DOHH2 (cell line): ENCODE results near the gene CNP.
A peak's percentile ranks its signal among the peaks of the same experiment; 100 is the strongest.
"Not testable (repeated sequence)": the region's sequence is repeated elsewhere in the genome, so short reads cannot be mapped to it uniquely, and the experiment has no call there.

Source experiments
- H3F3A ChIP-seq: fragments of 200-600 bp; sonication (generic), shearing (Covaris generic); 2 replicates; pipeline ENCODE4 v1.6.0; 2016; ENCODE audit warnings: antibody characterized with exemption, mild to moderate bottlenecking; ENCODE audit not compliant: control insufficient read depth, insufficient read depth
- H3K27ac ChIP-seq: fragments of 200-600 bp; sonication (generic); 2 replicates; pipeline ENCODE4 v1.5.1; 2014; ENCODE audit warnings: low read depth, mild to moderate bottlenecking, low read length, moderate library complexity
- H3K27me3 ChIP-seq: fragments of 200-600 bp; sonication (generic); 2 replicates; pipeline ENCODE4 v1.6.1; 2014; ENCODE audit warnings: mild to moderate bottlenecking, low read length, mixed read lengths; ENCODE audit not compliant: control insufficient read depth
- H3K36me3 ChIP-seq: fragments of 200-600 bp; sonication (generic); 2 replicates; pipeline ENCODE4 v1.6.1; 2014; ENCODE audit warnings: mild to moderate bottlenecking, low read length, moderate library complexity, mixed read lengths; ENCODE audit not compliant: control insufficient read depth
- H3K4me1 ChIP-seq: fragments of 200-600 bp; sonication (generic); 2 replicates; pipeline ENCODE4 v1.6.1; 2014; ENCODE audit warnings: mild to moderate bottlenecking, low read length, mixed read lengths; ENCODE audit not compliant: control insufficient read depth
- H3K4me2 ChIP-seq: fragments of 200-600 bp; sonication (generic); 2 replicates; pipeline ENCODE4 v1.6.0; 2014; ENCODE audit warnings: mild to moderate bottlenecking, low read length, moderate library complexity
- H3K4me3 ChIP-seq: fragments of 200-600 bp; sonication (generic); 2 replicates; pipeline ENCODE4 v1.5.1; 2014; ENCODE audit warnings: mild to moderate bottlenecking, low read length, mixed read lengths
- H3K79me2 ChIP-seq: fragments of 200-600 bp; sonication (generic); 2 replicates; pipeline ENCODE4 v1.6.1; 2014; ENCODE audit warnings: mild to moderate bottlenecking, low read length, mixed read lengths; ENCODE audit not compliant: control insufficient read depth
- H3K9me2 ChIP-seq: fragments of 200-600 bp; sonication (generic); replicated peaks from 2 replicates; pipeline ENCODE4 v1.6.1; 2014; ENCODE audit warnings: mild to moderate bottlenecking, low read length, mixed read lengths; ENCODE audit not compliant: control insufficient read depth
- H3K9me3 ChIP-seq: fragments of 200-600 bp; sonication (generic); 2 replicates; pipeline ENCODE4 v1.6.1; 2014; ENCODE audit warnings: antibody characterized with exemption, low read length, mixed read lengths; ENCODE audit not compliant: control insufficient read depth, insufficient read depth
- H4K20me1 ChIP-seq: fragments of 200-600 bp; sonication (generic); 2 replicates; pipeline ENCODE4 v1.6.0; 2014; ENCODE audit warnings: low read depth, mild to moderate bottlenecking, antibody characterized with exemption, low read length, moderate library complexity; ENCODE audit not compliant: control insufficient read depth, insufficient read depth
- EZH2phosphoT487 ChIP-seq: fragments of 200-600 bp; sonication (generic); IDR thresholded peaks from 2 replicates; pipeline ENCODE4 v1.6.1; 2017; ENCODE audit warnings: borderline replicate concordance, mild to moderate bottlenecking, antibody characterized with exemption, low read length, moderate library complexity, mixed read lengths
- TF ChIP-seq, protein P1 (sequence below): fragments of 200-600 bp; sonication (generic); IDR thresholded peaks from one replicate; pipeline ENCODE4 v1.5.1; 2014; ENCODE audit warnings: antibody characterized with exemption, mild to moderate bottlenecking, low read depth, low read length; ENCODE audit not compliant: poor library complexity, severe bottlenecking

CNP gene

DNA sequence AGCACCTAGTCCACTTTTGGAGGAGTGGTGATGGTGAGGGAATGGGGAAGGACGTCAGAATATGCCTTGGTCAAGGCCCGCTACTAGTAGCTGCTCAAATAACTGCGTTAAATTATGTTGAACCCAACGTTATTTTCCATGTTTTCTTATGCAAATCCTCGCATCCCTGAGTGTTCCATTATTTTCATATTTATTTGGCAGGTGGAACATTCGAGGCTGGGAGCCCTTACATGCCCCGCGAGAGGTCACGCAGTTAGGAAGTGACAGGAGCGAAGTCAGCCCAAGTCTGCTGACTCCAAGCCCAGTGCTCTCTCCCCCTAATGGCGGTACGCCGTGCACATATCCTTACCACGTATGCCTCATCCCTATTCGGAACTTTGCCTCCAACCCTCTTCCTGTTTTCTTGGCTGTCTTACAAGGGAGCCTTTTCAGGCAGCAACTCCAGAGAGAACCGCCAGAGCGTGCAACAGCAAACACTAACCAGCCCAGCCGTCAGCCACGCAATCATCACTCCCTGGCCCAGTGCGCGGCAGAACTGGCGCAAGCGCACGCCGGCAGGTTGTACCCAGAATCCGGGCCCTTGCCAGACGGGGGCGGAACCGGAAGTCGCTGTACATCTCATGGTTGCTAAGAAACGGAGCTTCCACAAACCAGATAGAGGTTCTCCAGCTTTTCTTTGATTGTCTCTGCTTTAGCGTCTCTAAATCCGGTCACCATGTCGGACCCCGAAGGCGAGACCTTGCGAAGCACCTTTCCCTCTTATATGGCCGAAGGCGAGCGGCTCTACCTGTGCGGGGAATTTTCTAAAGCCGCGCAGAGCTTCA, 36.4 kb upstream of the CNP start, which contains the start of gene ODAD4:
Gene ODAD4 (plus strand): TSS at position 609 of the 824 bp plus-strand sequence. CDS start 107 bp downstream, at position 716.
- H3K79me2 ChIP-seq: peaks cover 21% of the 10 kb centered on the region
- H3K9me2 ChIP-seq: no peaks in the 10 kb centered on the region
- TF ChIP-seq EZH2phosphoT487: no peak
- TF ChIP-seq, protein P1, sequence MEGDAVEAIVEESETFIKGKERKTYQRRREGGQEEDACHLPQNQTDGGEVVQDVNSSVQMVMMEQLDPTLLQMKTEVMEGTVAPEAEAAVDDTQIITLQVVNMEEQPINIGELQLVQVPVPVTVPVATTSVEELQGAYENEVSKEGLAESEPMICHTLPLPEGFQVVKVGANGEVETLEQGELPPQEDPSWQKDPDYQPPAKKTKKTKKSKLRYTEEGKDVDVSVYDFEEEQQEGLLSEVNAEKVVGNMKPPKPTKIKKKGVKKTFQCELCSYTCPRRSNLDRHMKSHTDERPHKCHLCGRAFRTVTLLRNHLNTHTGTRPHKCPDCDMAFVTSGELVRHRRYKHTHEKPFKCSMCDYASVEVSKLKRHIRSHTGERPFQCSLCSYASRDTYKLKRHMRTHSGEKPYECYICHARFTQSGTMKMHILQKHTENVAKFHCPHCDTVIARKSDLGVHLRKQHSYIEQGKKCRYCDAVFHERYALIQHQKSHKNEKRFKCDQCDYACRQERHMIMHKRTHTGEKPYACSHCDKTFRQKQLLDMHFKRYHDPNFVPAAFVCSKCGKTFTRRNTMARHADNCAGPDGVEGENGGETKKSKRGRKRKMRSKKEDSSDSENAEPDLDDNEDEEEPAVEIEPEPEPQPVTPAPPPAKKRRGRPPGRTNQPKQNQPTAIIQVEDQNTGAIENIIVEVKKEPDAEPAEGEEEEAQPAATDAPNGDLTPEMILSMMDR: peak; percentile 46
- H3K9me3 ChIP-seq: no peaks in the 10 kb centered on the region
- peaks cover 5% of the 10 kb centered on the region; the same call in 1 of the 2 replicates for H3F3A ChIP-seq
- H4K20me1 ChIP-seq: no peaks in the 10 kb centered on the region
- peak within 1 kb of the TSS; percentile 45 for H3K27ac ChIP-seq
- H3K4me2 ChIP-seq: peak within 1 kb of the TSS; percentile 84
- H3K36me3 ChIP-seq: no peaks in the 10 kb centered on the region
- peaks cover 51% of the 10 kb centered on the region for H3K4me1 ChIP-seq
- H3K27me3 ChIP-seq: no peaks in the 10 kb centered on the region
- H3K4me3 ChIP-seq: peak within 1 kb of the TSS; percentile 89

DNA sequence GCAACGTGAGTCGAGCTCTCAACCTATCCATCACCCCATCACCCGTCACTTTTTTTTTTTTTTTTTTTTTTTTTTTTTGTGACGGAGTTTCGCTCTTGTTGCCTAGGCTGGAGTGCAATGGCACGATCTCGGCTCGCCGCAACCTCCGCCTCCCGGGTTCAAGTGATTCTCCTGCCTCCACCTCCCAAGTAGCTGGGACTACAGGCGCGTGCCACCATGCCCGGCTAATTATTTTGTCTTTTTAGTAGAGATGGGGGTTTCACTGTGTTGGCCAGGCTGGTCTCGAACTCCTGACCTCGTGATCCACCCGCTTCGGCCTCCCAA, 35.8 kb upstream of the CNP start:
- not testable (repeated sequence) for H3K9me2 ChIP-seq, H3K27ac ChIP-seq, H3K9me3 ChIP-seq, H4K20me1 ChIP-seq, H3F3A ChIP-seq, H3K36me3 ChIP-seq, H3K27me3 ChIP-seq
- Histone ChIP-seq H3K4me2 (peak overlapping the region; percentile 84), H3K4me3 (peak overlapping the region; percentile 89), H3K4me1 (peaks cover 48% of the 10 kb centered on the region), H3K79me2 (peaks cover 21% of the 10 kb centered on the region)

DNA sequence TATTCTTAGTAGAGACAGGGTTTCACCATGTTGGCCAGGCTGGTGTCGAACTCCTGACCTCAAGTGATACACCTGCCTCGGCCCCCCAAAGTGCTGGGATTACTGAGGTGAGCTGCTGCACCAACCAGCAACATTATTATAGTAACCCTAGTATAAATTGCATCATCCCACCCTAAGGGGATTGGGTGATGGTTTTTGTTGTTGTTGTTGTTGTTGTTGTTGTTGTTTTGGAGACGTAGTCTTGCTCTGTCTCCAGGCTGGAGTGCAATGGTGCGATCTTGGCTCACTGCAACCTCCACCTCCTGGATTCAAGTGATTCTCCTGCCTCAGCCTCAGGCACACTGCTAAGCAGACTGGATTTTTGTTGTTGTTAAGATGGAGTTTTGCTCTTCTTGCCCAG, 34.9 kb upstream of the CNP start:
- not testable (repeated sequence) for H3K4me3 ChIP-seq, H3K27me3 ChIP-seq, H3F3A ChIP-seq, H3K27ac ChIP-seq, H4K20me1 ChIP-seq, H3K4me2 ChIP-seq, H3K36me3 ChIP-seq, H3K9me2 ChIP-seq, H3K9me3 ChIP-seq
- Histone ChIP-seq H3K4me1 (peaks cover 41% of the 10 kb centered on the region), H3K79me2 (peaks cover 21% of the 10 kb centered on the region)

DNA sequence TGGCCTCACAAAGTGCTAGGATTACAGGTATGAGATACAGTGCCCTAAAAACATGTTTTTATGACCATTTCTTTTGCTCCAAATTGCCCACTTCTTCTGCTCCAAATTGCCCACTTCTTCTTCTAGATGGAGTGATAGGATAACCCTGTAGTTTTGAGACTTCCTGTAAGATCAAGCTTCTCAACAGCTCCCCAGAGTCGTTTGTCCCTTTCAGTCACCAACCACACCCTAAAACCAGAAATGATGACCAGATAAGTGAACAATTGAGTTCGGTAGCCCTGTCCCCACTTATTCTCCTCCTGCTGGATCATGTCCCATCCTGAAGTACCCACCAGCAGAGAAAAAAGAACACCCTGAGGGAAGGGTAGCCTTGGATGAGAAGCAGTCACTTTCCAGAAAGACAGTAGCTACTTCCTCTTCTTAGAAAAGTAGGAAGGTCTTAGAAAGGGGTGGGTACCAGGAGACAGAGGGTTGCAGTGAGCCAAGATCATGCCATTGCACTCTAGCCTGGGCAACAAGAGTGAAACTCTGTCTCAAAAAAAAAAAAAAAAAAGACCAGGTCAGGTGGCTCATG, 33.7 kb upstream of the CNP start:
- peak overlapping the region; percentile 54 for H3K4me2 ChIP-seq
- H3K27me3 ChIP-seq: no peaks in the 10 kb centered on the region
- peaks cover 3% of the 10 kb centered on the region; the same call in 1 of the 2 replicates for H3F3A ChIP-seq
- TF ChIP-seq, protein P1: no peak
- no peak for TF ChIP-seq EZH2phosphoT487
- H3K4me1 ChIP-seq: peaks cover 41% of the 10 kb centered on the region
- peak overlapping the region; percentile 43 for H3K4me3 ChIP-seq
- no peaks in the 10 kb centered on the region for H4K20me1 ChIP-seq
- no peaks in the 10 kb centered on the region for H3K9me2 ChIP-seq
- H3K9me3 ChIP-seq: no peaks in the 10 kb centered on the region
- peak overlapping the region; percentile 16; the same call in 1 of the 2 replicates for H3K27ac ChIP-seq
- no peaks in the 10 kb centered on the region for H3K36me3 ChIP-seq
- peaks cover 21% of the 10 kb centered on the region for H3K79me2 ChIP-seq
